Effector memory CD8-positive, alpha-beta T cell (primary cell): ENCODE data around the gene ADAMTSL1.

Experiments used
- ATAC-seq: fragments of 150-1000 bp; cut with Tn5 transposase; replicated peaks from 2 replicates; pipeline ENCODE4 v1.10.0; 2021; ENCODE audit warnings: mild to moderate bottlenecking, moderate library complexity
- DNase-seq, 3 experiments: peaks; one replicate each; pipeline ENCODE4 v3.0.0; 2021
- H3K27ac Mint-ChIP-seq, 2 donors: one replicate each; pipeline ENCODE4 v1.8.0; 2022; ENCODE audit warnings: mild to moderate bottlenecking in 2 of 2, mixed read lengths in 2 of 2, moderate library complexity in 2 of 2
- H3K27me3 Mint-ChIP-seq, 2 donors: one replicate each; pipeline ENCODE4 v1.8.0; 2022; ENCODE audit warnings: mixed read lengths in 2 of 2
- H3K36me3 Mint-ChIP-seq: one replicate; pipeline ENCODE4 v1.8.0; 2022; ENCODE audit warnings: mild to moderate bottlenecking, moderate library complexity, mixed read lengths; ENCODE audit not compliant: insufficient read depth
- H3K4me1 Mint-ChIP-seq, 2 donors: one replicate each; pipeline ENCODE4 v1.8.0; 2022; ENCODE audit warnings: low read depth in 2 of 2, mixed read lengths in 2 of 2
- H3K4me3 Mint-ChIP-seq, 2 donors: one replicate each; pipeline ENCODE4 v1.8.0; 2022; ENCODE audit warnings: mild to moderate bottlenecking in 2 of 2, mixed read lengths in 2 of 2, moderate library complexity in 2 of 2
- H3K9me3 Mint-ChIP-seq, 2 donors: one replicate each; pipeline ENCODE4 v1.8.0; 2022; ENCODE audit warnings: mixed read lengths in 2 of 2

The ADAMTSL1 gene

GRCh38 chr9:18555105-18555883 lies 81.3 kb downstream of the ADAMTSL1 start:
- Mint-ChIP-seq H3K9me3 (peaks cover 0 to 6% of the 10 kb centered on the region in 2 donors), H3K4me1 (no peaks in the 10 kb centered on the region), H3K27me3 (no peaks in the 10 kb centered on the region)

GRCh38 chr9:18564018-18564880 lies 90.3 kb downstream of the ADAMTSL1 start:
- peaks cover 0 to 5% of the 10 kb centered on the region in 2 donors for H3K9me3 Mint-ChIP-seq
- H3K27me3 Mint-ChIP-seq, result no peaks in the 10 kb centered on the region
- DNase-seq (no peak), ATAC-seq (no peak)
- no peaks in the 10 kb centered on the region for H3K4me1 Mint-ChIP-seq
- H3K36me3 Mint-ChIP-seq, result no peaks in the 10 kb centered on the region
- no peak overlapping the region for H3K27ac Mint-ChIP-seq
- no peak overlapping the region for H3K4me3 Mint-ChIP-seq

More at GRCh38 chr9:18555105-18555883, 81.3 kb downstream of the ADAMTSL1 start:
- Mint-ChIP-seq H3K4me3 (no peak overlapping the region), H3K36me3 (no peaks in the 10 kb centered on the region), H3K27ac (no peak overlapping the region)
- ATAC-seq (no peak), DNase-seq (no peak)

DNA sequence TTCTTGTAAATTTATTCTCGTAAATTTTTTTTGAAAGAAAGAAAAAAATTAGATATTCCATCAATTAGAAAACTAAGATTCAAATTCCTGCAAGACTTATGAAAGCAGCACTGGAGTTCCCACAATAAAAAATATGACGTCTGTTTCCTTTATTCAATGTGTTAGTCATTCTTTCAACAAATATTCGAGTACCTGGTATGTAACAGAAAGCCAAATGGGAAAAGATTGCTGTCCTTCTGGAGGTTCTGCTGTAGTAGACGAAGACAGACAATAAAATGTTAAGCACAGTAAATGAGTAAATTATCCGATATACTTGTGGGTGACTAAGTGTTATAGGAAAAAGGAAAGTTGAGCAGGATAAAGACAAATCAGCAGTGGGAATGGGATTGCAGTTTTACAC lies 92.2 kb downstream of the ADAMTSL1 start:
- no peak overlapping the region for H3K27ac Mint-ChIP-seq
- no peaks in the 10 kb centered on the region for H3K4me1 Mint-ChIP-seq
- ATAC-seq, result no peak
- DNase-seq, result no peak
- peaks cover 0 to 2% of the 10 kb centered on the region in 2 donors for H3K9me3 Mint-ChIP-seq
- H3K4me3 Mint-ChIP-seq, result no peak overlapping the region
- H3K27me3 Mint-ChIP-seq, result no peaks in the 10 kb centered on the region
- H3K36me3 Mint-ChIP-seq, result no peaks in the 10 kb centered on the region

- Mint-ChIP-seq H3K4me1 (no peaks in the 10 kb centered on the region), H3K36me3 (no peaks in the 10 kb centered on the region), H3K27me3 (no peaks in the 10 kb centered on the region), H3K4me3 (no peak overlapping the region), H3K27ac (no peak overlapping the region), H3K9me3 (peaks cover 0 to 3% of the 10 kb centered on the region in 2 donors)
- DNase-seq (no peak), ATAC-seq (no peak)
These were observed 95.0 kb downstream of the ADAMTSL1 start for GRCh38 chr9:18568973-18569372.

DNA sequence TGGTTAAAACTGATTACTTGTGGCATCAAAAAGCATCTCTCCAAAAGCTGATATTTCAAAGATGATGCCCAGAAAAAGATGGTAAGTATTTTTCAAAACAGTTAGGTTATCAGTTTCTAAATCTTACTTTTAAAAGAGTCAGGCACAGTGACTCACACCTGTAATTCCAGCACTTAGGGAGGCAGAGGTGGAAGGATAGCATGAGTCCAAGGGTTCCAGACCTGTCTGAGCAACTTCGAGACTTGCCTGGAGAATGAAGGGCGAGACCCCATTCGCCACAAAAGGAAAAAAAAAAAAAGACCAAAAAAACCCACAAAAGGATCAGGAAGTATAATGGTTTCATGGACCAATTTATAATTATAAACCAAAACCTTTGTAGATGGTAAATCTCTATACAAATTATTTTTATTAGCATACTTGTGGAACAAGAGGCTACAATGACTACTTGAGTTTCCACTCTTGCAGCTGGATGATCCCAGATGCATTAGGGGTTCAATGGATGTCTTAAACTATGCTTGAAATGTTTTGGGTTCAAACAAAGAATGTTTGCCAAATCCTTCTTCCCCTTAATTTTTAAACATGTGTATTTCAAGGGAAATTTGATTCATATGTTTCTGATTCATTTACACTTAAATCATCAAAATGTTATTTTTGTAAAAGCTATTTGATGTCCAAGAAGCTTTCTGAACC lies 96.1 kb downstream of the ADAMTSL1 start:
- DNase-seq, result no peak
- no peaks in the 10 kb centered on the region for H3K27me3 Mint-ChIP-seq
- H3K9me3 Mint-ChIP-seq, result peaks cover 0 to 3% of the 10 kb centered on the region in 2 donors
- no peak overlapping the region for H3K4me3 Mint-ChIP-seq
- H3K36me3 Mint-ChIP-seq, result no peaks in the 10 kb centered on the region
- no peaks in the 10 kb centered on the region for H3K4me1 Mint-ChIP-seq
- ATAC-seq, result no peak
- no peak overlapping the region for H3K27ac Mint-ChIP-seq

GRCh38 chr9:18573021-18573556 lies 99.1 kb downstream of the ADAMTSL1 start:
- no peak overlapping the region for H3K27ac Mint-ChIP-seq
- H3K36me3 Mint-ChIP-seq, result no peaks in the 10 kb centered on the region
- ATAC-seq (no peak), DNase-seq (no peak)
- H3K4me1 Mint-ChIP-seq, result no peaks in the 10 kb centered on the region
- H3K27me3 Mint-ChIP-seq, result no peaks in the 10 kb centered on the region
- peaks cover 0 to 3% of the 10 kb centered on the region in 2 donors for H3K9me3 Mint-ChIP-seq
- H3K4me3 Mint-ChIP-seq, result no peak overlapping the region

DNA sequence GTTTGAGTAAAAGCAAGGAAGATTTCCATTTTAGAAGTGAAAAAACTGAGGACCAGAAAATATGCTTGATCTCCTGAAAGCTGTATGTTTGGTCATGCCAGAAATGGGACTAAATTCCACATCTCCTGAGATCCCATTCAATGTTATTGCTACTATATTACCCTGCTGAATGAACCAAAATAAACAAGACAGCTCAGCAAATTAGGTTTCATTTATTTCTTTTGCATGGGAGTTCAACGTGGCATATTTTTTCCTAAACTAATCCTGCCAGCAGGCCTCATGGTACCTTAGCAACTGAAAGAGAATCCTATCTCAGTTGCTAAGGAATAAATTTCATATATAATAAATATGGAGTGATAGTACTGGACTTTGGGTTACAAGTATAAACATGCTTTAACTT lies 101.7 kb downstream of the ADAMTSL1 start:
- H3K9me3 Mint-ChIP-seq, result peaks cover 0 to 3% of the 10 kb centered on the region in 2 donors
- ATAC-seq, result no peak
- no peaks in the 10 kb centered on the region for H3K36me3 Mint-ChIP-seq
- H3K27me3 Mint-ChIP-seq, result no peaks in the 10 kb centered on the region
- H3K4me3 Mint-ChIP-seq, result no peak overlapping the region
- H3K4me1 Mint-ChIP-seq, result no peaks in the 10 kb centered on the region
- no peak overlapping the region for H3K27ac Mint-ChIP-seq
- no peak for DNase-seq

DNA sequence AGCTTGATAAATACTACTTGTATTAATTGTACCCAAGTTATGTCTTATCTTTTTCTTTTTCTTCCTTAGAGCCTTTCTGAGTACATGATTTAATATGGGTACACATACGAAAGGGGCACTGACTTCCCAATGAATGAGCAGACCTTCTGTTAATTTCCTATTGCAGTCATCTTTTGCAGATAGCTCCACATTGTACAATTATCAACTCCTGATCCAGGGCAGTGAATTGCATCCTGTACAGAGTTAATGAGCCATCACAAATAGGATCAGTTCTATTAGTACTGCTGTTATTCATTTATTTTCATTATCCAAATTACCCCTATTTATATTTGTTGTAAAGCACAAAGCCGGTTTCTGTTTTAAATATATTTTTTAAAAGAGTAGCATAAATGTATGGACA lies 105.6 kb downstream of the ADAMTSL1 start:
- DNase-seq (no peak), ATAC-seq (no peak)
- Mint-ChIP-seq H3K27ac (no peak overlapping the region), H3K36me3 (no peaks in the 10 kb centered on the region), H3K27me3 (no peaks in the 10 kb centered on the region), H3K4me1 (no peaks in the 10 kb centered on the region), H3K9me3 (no peaks in the 10 kb centered on the region), H3K4me3 (no peak overlapping the region)

DNA sequence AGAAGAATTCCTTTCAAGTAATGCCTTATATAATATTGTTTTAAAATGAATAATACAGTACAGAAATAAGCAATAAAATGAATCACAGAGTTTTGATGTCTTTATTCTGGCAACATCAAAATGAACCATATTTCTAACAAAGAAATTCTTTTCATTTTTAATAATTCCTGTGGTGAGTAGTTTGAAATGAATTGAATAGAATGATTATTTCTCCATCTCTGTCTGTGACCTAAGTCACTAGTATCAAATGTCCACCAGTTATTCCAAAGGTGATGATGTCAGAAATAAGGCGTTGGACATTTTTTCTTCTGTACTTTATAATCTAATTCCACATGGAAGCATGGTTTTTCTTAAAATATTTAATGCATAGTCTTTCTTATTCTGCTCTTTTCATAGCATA lies 106.2 kb downstream of the ADAMTSL1 start:
- Mint-ChIP-seq H3K27me3 (no peaks in the 10 kb centered on the region), H3K9me3 (no peaks in the 10 kb centered on the region), H3K4me3 (no peak overlapping the region), H3K36me3 (no peaks in the 10 kb centered on the region), H3K27ac (no peak overlapping the region), H3K4me1 (no peaks in the 10 kb centered on the region)
- DNase-seq, result no peak
- ATAC-seq, result no peak

DNA sequence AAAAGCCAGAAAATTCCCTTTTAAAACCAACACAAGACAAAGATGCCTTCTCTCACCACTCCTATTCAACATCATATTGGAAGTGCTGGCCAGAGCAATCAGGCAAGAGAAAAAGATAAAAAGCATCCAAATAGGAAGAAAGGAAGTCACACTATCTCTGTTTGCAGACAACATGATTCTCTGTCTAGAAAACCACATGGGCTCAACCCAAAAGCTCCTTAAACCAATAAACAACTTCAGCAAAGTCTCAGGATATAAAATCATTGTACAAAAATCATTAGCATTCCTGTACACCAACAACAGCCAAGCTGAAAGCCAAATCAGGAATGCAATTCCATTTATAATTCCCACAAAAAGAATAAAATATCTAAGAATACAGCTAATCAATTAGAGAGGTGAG lies 112.0 kb downstream of the ADAMTSL1 start:
- no peaks in the 10 kb centered on the region for H3K36me3 Mint-ChIP-seq
- H3K9me3 Mint-ChIP-seq, result peaks cover 0 to under 1% of the 10 kb centered on the region in 2 donors
- H3K4me3 Mint-ChIP-seq, result no peak overlapping the region
- no peak overlapping the region for H3K27ac Mint-ChIP-seq
- ATAC-seq (no peak), DNase-seq (no peak)
- no peaks in the 10 kb centered on the region for H3K27me3 Mint-ChIP-seq
- H3K4me1 Mint-ChIP-seq, result no peaks in the 10 kb centered on the region

GRCh38 chr9:18588002-18588401 lies 114.0 kb downstream of the ADAMTSL1 start:
- H3K9me3 Mint-ChIP-seq, result peaks cover 0 to 1% of the 10 kb centered on the region in 2 donors
- no peaks in the 10 kb centered on the region for H3K4me1 Mint-ChIP-seq
- H3K27ac Mint-ChIP-seq, result no peak overlapping the region
- DNase-seq, result no peak
- H3K27me3 Mint-ChIP-seq, result no peaks in the 10 kb centered on the region
- ATAC-seq, result no peak
- H3K36me3 Mint-ChIP-seq, result no peaks in the 10 kb centered on the region
- H3K4me3 Mint-ChIP-seq, result no peak overlapping the region

DNA sequence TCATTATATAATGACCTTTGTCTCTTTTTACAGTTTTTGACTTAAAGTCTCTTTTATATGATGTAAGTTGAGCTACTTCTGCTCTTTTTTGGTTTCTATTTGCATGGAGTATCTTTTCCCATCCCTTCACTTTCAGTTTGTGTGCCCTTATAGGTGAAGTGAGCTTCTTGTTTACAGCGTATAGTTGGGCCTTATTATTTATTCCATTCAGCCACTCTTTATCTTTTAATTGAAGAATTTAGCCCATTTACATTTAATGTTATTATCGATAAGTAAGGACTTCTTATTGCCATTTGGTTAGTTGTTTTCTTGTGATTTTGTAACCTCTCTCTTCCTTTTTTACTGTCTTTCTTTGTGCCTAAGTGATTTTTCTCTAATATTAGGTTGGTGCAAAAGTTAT lies 117.3 kb downstream of the ADAMTSL1 start:
- H3K4me1 Mint-ChIP-seq, result no peaks in the 10 kb centered on the region
- DNase-seq (no peak), ATAC-seq (no peak)
- H3K27ac Mint-ChIP-seq, result no peak overlapping the region
- no peaks in the 10 kb centered on the region for H3K27me3 Mint-ChIP-seq
- H3K9me3 Mint-ChIP-seq, result peaks cover 5 to 11% of the 10 kb centered on the region in 2 donors
- no peaks in the 10 kb centered on the region for H3K36me3 Mint-ChIP-seq
- H3K4me3 Mint-ChIP-seq, result no peak overlapping the region

- no peaks in the 10 kb centered on the region for H3K27me3 Mint-ChIP-seq
- DNase-seq, result no peak
- ATAC-seq, result no peak
- no peak overlapping the region for H3K27ac Mint-ChIP-seq
- no peaks in the 10 kb centered on the region for H3K36me3 Mint-ChIP-seq
- H3K9me3 Mint-ChIP-seq, result peaks cover 5 to 11% of the 10 kb centered on the region in 2 donors
- no peaks in the 10 kb centered on the region for H3K4me1 Mint-ChIP-seq
- no peak overlapping the region for H3K4me3 Mint-ChIP-seq
These were observed 120.9 kb downstream of the ADAMTSL1 start for GRCh38 chr9:18594837-18595236.
